Liver (tissue), 2 donors: ENCODE measurements around the gene CEP128.

ENCODE experiments used
- YY1 ChIP-seq: IDR thresholded peaks from 2 replicates; pipeline ENCODE4 v1.6.1; 2016; ENCODE audit warnings: antibody characterized with exemption, mild to moderate bottlenecking
- TF ChIP-seq, protein P1 (sequence below): fragments of 150-350 bp; IDR thresholded peaks from 2 replicates; pipeline ENCODE4 v1.5.1; 2017; ENCODE audit warnings: improper control_type of control experiment, low read depth, low read length; ENCODE audit not compliant: missing input control
- TF ChIP-seq, protein P2 (sequence below): IDR thresholded peaks from 2 replicates; pipeline ENCODE4 v1.6.1; 2016; ENCODE audit warnings: antibody characterized with exemption, mild to moderate bottlenecking
- donor health status: healthy.

- TF ChIP-seq, protein P1, sequence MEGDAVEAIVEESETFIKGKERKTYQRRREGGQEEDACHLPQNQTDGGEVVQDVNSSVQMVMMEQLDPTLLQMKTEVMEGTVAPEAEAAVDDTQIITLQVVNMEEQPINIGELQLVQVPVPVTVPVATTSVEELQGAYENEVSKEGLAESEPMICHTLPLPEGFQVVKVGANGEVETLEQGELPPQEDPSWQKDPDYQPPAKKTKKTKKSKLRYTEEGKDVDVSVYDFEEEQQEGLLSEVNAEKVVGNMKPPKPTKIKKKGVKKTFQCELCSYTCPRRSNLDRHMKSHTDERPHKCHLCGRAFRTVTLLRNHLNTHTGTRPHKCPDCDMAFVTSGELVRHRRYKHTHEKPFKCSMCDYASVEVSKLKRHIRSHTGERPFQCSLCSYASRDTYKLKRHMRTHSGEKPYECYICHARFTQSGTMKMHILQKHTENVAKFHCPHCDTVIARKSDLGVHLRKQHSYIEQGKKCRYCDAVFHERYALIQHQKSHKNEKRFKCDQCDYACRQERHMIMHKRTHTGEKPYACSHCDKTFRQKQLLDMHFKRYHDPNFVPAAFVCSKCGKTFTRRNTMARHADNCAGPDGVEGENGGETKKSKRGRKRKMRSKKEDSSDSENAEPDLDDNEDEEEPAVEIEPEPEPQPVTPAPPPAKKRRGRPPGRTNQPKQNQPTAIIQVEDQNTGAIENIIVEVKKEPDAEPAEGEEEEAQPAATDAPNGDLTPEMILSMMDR: no peak
- TF ChIP-seq, protein P2, sequence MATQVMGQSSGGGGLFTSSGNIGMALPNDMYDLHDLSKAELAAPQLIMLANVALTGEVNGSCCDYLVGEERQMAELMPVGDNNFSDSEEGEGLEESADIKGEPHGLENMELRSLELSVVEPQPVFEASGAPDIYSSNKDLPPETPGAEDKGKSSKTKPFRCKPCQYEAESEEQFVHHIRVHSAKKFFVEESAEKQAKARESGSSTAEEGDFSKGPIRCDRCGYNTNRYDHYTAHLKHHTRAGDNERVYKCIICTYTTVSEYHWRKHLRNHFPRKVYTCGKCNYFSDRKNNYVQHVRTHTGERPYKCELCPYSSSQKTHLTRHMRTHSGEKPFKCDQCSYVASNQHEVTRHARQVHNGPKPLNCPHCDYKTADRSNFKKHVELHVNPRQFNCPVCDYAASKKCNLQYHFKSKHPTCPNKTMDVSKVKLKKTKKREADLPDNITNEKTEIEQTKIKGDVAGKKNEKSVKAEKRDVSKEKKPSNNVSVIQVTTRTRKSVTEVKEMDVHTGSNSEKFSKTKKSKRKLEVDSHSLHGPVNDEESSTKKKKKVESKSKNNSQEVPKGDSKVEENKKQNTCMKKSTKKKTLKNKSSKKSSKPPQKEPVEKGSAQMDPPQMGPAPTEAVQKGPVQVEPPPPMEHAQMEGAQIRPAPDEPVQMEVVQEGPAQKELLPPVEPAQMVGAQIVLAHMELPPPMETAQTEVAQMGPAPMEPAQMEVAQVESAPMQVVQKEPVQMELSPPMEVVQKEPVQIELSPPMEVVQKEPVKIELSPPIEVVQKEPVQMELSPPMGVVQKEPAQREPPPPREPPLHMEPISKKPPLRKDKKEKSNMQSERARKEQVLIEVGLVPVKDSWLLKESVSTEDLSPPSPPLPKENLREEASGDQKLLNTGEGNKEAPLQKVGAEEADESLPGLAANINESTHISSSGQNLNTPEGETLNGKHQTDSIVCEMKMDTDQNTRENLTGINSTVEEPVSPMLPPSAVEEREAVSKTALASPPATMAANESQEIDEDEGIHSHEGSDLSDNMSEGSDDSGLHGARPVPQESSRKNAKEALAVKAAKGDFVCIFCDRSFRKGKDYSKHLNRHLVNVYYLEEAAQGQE: no peak
- no peak for TF ChIP-seq YY1
Measured at GRCh38 chr14:80521456-80521855, 420.1 kb downstream of the CEP128 start.
